Ascending aorta (tissue), 2 donors: ENCODE results near the gene APBB1IP. TPM values are rescaled to one million over a fixed set of nuclear protein-coding genes. Genes with fewer than 3 reads are reported as not detected.

Experiments
- DNase-seq, 2 donors: peaks; one replicate each; pipeline ENCODE4 v3.0.0-alpha.2; 2019; ENCODE audit warnings: low spot score in 2 of 2
- H3K27ac ChIP-seq, 2 donors: fragments of 200-600 bp; sonication (generic); one replicate each; pipeline ENCODE4 v1.5.1; 2016 to 2017; ENCODE audit warnings: mild to moderate bottlenecking in 1 of 2
- H3K27me3 ChIP-seq: fragments of 200-600 bp; sonication (generic); one replicate; pipeline ENCODE4 v1.5.1; 2017
- H3K36me3 ChIP-seq, 2 donors: fragments of 200-600 bp; sonication (generic); one replicate each; pipeline ENCODE4 v1.5.1; 2016
- H3K4me1 ChIP-seq, 2 donors: fragments of 200-600 bp; sonication (generic); one replicate each; pipeline ENCODE4 v1.5.1; 2016 to 2017; ENCODE audit warnings: mild to moderate bottlenecking in 1 of 2
- H3K4me3 ChIP-seq, 2 donors: fragments of 200-600 bp; sonication (generic); one replicate each; pipeline ENCODE4 v1.5.1; 2016 to 2017; ENCODE audit warnings: mild to moderate bottlenecking in 1 of 2
- H3K9me3 ChIP-seq, 2 donors: fragments of 200-600 bp; sonication (generic); one replicate each; pipeline ENCODE4 v1.5.1; 2016
- CTCF ChIP-seq, 3 experiments: fragments of 200-600 bp in 2 of 3; fragments of 450-650 bp in 1 of 3; sonication (generic) in 2 of 3; IDR thresholded peaks; one replicate each; pipeline ENCODE4 v1.5.1; 2016 to 2019; ENCODE audit warnings: antibody characterized with exemption in 3 of 3, mild to moderate bottlenecking in 1 of 3, moderate library complexity in 1 of 3
- intact Hi-C: fragments of 100-400 bp; cut with DNase I; formaldehyde crosslinking; loops from one replicate; pipeline ENCODE4 v1.15.1; 2023
- total RNA-seq: library from RNA; depleted of rRNA; stranded (reverse); fragments of >200 nt; gene quantifications from one replicate; pipeline ENCODE4 v1.1.0, GENCODE V29; 2016

The APBB1IP gene
- total RNA-seq, 1 donor from 2014 or later: not detected

GRCh38 chr10:26423722-26424121 lies 14.4 kb upstream of the APBB1IP start:
- Histone ChIP-seq H3K4me1 (no peaks in the 10 kb centered on the region), H3K36me3 (no peaks in the 10 kb centered on the region), H3K27me3 (no peaks in the 10 kb centered on the region), H3K4me3 (no peak overlapping the region), H3K9me3 (no peaks in the 10 kb centered on the region), H3K27ac (no peak overlapping the region)
- intact Hi-C loops: no loop called here
- TF ChIP-seq CTCF (IDR thresholded peaks at IDR 0.05): no peak
- DNase-seq: no peak

- Histone ChIP-seq H3K27me3 (no peaks in the 10 kb centered on the region), H3K36me3 (no peaks in the 10 kb centered on the region), H3K4me3 (no peak overlapping the region), H3K4me1 (no peaks in the 10 kb centered on the region), H3K9me3 (no peaks in the 10 kb centered on the region), H3K27ac (no peak overlapping the region)
- TF ChIP-seq CTCF (IDR thresholded peaks at IDR 0.05): no peak
- no peak for DNase-seq
- intact Hi-C loops: no loop called here
These were observed 7.4 kb upstream of the APBB1IP start for GRCh38 chr10:26430641-26431163.

- Histone ChIP-seq H3K27me3 (no peaks in the 10 kb centered on the region), H3K9me3 (no peaks in the 10 kb centered on the region), H3K36me3 (no peaks in the 10 kb centered on the region), H3K4me1 (no peaks in the 10 kb centered on the region), H3K27ac (no peak overlapping the region), H3K4me3 (no peak overlapping the region)
- no peak for TF ChIP-seq CTCF (IDR thresholded peaks at IDR 0.05)
- no peak for DNase-seq
- intact Hi-C loops: no loop called here
These were observed 5.2 kb upstream of the APBB1IP start for GRCh38 chr10:26432938-26433337.

- H3K4me1 ChIP-seq: no peaks in the 10 kb centered on the region
- H3K36me3 ChIP-seq: no peaks in the 10 kb centered on the region
These were observed 2.3 kb upstream of the APBB1IP start for GRCh38 chr10:26435852-26436251.

GRCh38 chr10:26436848-26437247 lies 1.3 kb upstream of the APBB1IP start:
- TF ChIP-seq CTCF (IDR thresholded peaks at IDR 0.05): no peak
- Histone ChIP-seq H3K36me3 (no peaks in the 10 kb centered on the region), H3K27ac (no peak overlapping the region), H3K4me3 (no peak overlapping the region), H3K9me3 (no peaks in the 10 kb centered on the region), H3K4me1 (no peaks in the 10 kb centered on the region), H3K27me3 (no peaks in the 10 kb centered on the region)
- intact Hi-C loops: no loop called here
- no peak for DNase-seq

More at GRCh38 chr10:26435852-26436251, 2.3 kb upstream of the APBB1IP start:
- Histone ChIP-seq H3K9me3 (no peaks in the 10 kb centered on the region), H3K27me3 (no peaks in the 10 kb centered on the region), H3K27ac (no peak overlapping the region), H3K4me3 (no peak overlapping the region)
- DNase-seq: no peak
- intact Hi-C loops: no loop called here
- TF ChIP-seq CTCF (IDR thresholded peaks at IDR 0.05): no peak
